LNCaP clone FGC (cell line): Measurements from ENCODE around the gene YARS1.

Source experiments
- DNase-seq: peaks from one replicate; pipeline ENCODE4 v3.0.0-alpha.2; 2011; ENCODE audit warnings: low read depth
- H3K4me3 ChIP-seq: 2 replicates; pipeline ENCODE4 v1.5.1; 2011; ENCODE audit warnings: mild to moderate bottlenecking, low read depth, low read length, control low read depth
- TF ChIP-seq, protein P1 (sequence below): IDR thresholded peaks from 2 replicates; pipeline ENCODE4 v1.5.1; 2012; ENCODE audit warnings: mild to moderate bottlenecking; ENCODE audit not compliant: control insufficient read depth, insufficient read depth; ENCODE audit errors: extremely low read depth

Gene YARS1

DNA sequence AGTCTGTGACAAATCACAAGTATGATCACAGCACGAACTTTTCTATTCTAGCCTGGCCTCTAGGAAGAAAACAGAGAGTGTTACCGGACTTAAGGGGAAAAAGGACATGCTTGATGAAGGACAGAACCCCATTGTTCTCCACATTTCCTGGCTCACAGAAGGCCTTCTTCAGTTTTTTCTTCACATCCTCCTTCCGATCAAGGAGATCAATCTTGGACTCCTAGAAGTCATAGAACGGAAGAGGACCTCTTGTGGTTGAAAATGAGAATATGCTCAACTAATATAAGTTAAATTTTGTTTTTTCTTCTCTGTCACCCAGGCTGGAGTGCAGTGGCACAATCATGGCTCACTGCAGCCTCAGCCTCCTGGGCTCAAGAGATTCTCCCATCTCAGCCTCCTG is 30.3 kb downstream of the YARS1 start:
- TF ChIP-seq, protein P1, sequence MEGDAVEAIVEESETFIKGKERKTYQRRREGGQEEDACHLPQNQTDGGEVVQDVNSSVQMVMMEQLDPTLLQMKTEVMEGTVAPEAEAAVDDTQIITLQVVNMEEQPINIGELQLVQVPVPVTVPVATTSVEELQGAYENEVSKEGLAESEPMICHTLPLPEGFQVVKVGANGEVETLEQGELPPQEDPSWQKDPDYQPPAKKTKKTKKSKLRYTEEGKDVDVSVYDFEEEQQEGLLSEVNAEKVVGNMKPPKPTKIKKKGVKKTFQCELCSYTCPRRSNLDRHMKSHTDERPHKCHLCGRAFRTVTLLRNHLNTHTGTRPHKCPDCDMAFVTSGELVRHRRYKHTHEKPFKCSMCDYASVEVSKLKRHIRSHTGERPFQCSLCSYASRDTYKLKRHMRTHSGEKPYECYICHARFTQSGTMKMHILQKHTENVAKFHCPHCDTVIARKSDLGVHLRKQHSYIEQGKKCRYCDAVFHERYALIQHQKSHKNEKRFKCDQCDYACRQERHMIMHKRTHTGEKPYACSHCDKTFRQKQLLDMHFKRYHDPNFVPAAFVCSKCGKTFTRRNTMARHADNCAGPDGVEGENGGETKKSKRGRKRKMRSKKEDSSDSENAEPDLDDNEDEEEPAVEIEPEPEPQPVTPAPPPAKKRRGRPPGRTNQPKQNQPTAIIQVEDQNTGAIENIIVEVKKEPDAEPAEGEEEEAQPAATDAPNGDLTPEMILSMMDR: no peak
- no peak for DNase-seq
- no peak overlapping the region for H3K4me3 ChIP-seq

GRCh38 chr1:32784817-32785216 is 32.3 kb downstream of the YARS1 start:
- DNase-seq: no peak
- H3K4me3 ChIP-seq: no peak overlapping the region
- TF ChIP-seq, protein P1: no peak

- no peak for DNase-seq
- no peak overlapping the region for H3K4me3 ChIP-seq
- TF ChIP-seq, protein P1: no peak
Observed at GRCh38 chr1:32783851-32784250, 33.3 kb downstream of the YARS1 start.

DNA sequence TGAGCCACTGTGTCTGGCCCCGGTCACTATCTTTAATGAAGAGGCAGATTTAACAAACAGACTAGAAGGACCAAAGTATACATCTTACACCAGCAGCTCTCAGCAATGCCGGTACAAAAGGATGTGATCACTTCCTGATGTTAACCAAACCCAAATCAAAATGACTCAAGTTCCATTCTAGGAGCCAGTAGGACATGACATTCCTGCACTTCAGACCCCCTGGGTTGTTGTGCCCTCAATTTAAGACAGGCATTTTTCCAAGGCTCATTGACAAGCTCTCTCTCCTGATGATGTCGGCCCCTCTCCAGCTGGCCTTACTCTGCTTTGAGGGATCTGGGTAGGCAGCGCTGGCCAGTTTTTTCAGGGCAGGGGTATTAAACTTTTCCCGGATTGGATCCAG is 35.1 kb downstream of the YARS1 start:
- no peak overlapping the region for H3K4me3 ChIP-seq
- TF ChIP-seq, protein P1: no peak
- no peak for DNase-seq

DNA sequence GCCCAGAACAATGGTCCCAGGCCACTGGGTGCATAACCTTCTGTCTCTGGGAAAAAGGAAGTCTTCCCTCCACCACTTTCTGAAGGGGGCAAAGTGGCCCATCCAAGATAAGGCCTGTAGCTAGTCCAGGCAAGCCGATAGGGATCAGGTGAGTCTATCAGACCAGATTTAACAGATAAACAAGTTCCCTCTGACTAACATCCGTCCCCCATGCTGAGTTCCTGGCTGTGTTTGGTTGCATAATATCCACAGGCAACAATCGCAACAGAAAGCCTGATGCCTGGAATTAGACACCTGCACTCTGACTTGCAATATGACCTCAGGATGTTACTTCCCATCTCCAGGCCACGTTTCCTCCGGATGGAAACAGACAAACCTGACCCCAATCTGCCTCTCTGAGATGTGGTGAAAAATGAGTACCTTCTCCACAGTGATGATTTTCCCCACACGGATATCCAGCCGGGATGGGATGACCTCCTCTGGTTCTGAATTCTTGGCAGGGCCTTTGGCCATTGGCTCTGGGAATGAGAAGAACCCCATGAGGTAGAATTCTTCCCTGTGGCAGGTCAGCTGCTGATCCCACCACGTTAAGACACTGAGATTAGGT is 36.4 kb downstream of the YARS1 start:
- DNase-seq: no peak
- TF ChIP-seq, protein P1: no peak
- no peak overlapping the region for H3K4me3 ChIP-seq

DNA sequence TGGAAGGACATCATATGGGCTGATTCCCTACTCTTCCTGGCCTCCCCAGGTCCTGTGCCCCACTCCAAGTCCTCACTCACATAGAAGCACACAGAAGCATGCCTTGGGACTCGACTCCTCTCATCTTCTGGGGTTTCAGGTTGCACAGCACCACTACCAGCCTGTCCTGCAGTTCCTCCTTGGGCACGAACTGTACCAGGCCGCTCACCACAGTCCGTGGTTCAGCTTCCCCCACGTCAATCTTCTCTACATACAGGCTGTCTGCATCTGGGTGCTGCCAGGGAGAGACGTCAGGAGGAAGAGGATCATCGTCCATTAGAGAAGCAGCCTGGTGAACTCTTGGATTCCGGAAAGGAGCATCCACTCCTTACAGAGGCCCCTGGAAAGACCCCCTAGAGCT is 37.2 kb downstream of the YARS1 start:
- no peak overlapping the region for H3K4me3 ChIP-seq
- DNase-seq: no peak
- TF ChIP-seq, protein P1: no peak

GRCh38 chr1:32779242-32779641 is 37.9 kb downstream of the YARS1 start:
- TF ChIP-seq, protein P1: no peak

More at GRCh38 chr1:32779242-32779641, 37.9 kb downstream of the YARS1 start:
- H3K4me3 ChIP-seq: no peak overlapping the region
- DNase-seq: no peak
